CD4-positive, alpha-beta T cell (primary cell): ENCODE measurements around the gene RUFY3. TPM values are rescaled to one million over a fixed set of nuclear protein-coding genes. Genes with fewer than 3 reads are reported as not detected.
"Not testable (repeated sequence)": the region's sequence is repeated elsewhere in the genome, so short reads cannot be mapped to it uniquely, and the experiment has no call there.

Source experiments
- ATAC-seq: fragments of 200-7000 bp; cut with Tn5 transposase; one replicate; pipeline ENCODE4 v1.10.0; 2022; ENCODE audit warnings: mild to moderate bottlenecking; ENCODE audit not compliant: poor library complexity
- CTCF ChIA-PET: fragments of 350-600 bp; sonication (Branson Sonifier 250); formaldehyde crosslinking; loops from one replicate; lab custom pipeline; 2021; ENCODE audit warnings: antibody characterized with exemption, inconsistent platforms; lab: Charles Lee
- POLR2A ChIA-PET: fragments of 350-600 bp; sonication (Branson Sonifier 250); formaldehyde crosslinking; loops from one replicate; lab custom pipeline; 2021; ENCODE audit warnings: antibody characterized with exemption, inconsistent platforms; lab: Charles Lee
- DNase-seq, 14 experiments: peaks; one replicate each; pipeline ENCODE4 v3.0.0-alpha.2; 2013 to 2020; ENCODE audit warnings: mixed read lengths in 2 of 14
- H3K27ac ChIP-seq, 2 donors: one replicate each; pipeline versions ENCODE4 v1.5.1 to v1.7.0; 2013; ENCODE audit warnings: low read length in 2 of 2, low read depth in 1 of 2, mild to moderate bottlenecking in 1 of 2
- H3K27me3 ChIP-seq, 2 experiments: 1 replicate in 1 of 2; 2 replicates in 1 of 2; pipeline versions ENCODE4 v1.6.1 to v1.7.0; 2013; ENCODE audit warnings: low read length in 2 of 2, control low read depth in 1 of 2, mild to moderate bottlenecking in 1 of 2, moderate library complexity in 1 of 2; ENCODE audit not compliant: insufficient read depth in 2 of 2, control insufficient read depth in 1 of 2
- H3K36me3 ChIP-seq: one replicate; pipeline ENCODE4 v1.6.1; 2013; ENCODE audit warnings: low read length, control low read depth; ENCODE audit not compliant: insufficient read depth
- H3K4me1 ChIP-seq: one replicate; pipeline ENCODE4 v1.6.1; 2013; ENCODE audit warnings: low read length, control low read depth; ENCODE audit not compliant: insufficient read depth
- H3K4me3 ChIP-seq: one replicate; pipeline ENCODE4 v1.5.1; 2013; ENCODE audit warnings: mild to moderate bottlenecking, low read length, moderate library complexity
- H3K9me3 ChIP-seq, 2 experiments: 1 replicate in 1 of 2; 2 replicates in 1 of 2; pipeline versions ENCODE4 v1.6.1 to v1.7.0; 2013; ENCODE audit warnings: low read length in 2 of 2, mild to moderate bottlenecking in 2 of 2, control low read depth in 1 of 2, moderate library complexity in 1 of 2; ENCODE audit not compliant: control insufficient read depth in 1 of 2, insufficient read depth in 1 of 2
- H3K27ac Mint-ChIP-seq: one replicate; pipeline ENCODE4 v1.8.0; 2020; ENCODE audit warnings: mixed read lengths
- H3K27me3 Mint-ChIP-seq: one replicate; pipeline ENCODE4 v1.8.0; 2021; ENCODE audit warnings: mixed read lengths
- H3K36me3 Mint-ChIP-seq: one replicate; pipeline ENCODE4 v1.8.0; 2021; ENCODE audit warnings: low read depth, mixed read lengths
- H3K4me1 Mint-ChIP-seq: one replicate; pipeline ENCODE4 v1.8.0; 2021; ENCODE audit warnings: low read depth, mixed read lengths
- H3K4me3 Mint-ChIP-seq: one replicate; pipeline ENCODE4 v1.8.0; 2020; ENCODE audit warnings: mild to moderate bottlenecking, mixed read lengths
- H3K9me3 Mint-ChIP-seq: one replicate; pipeline ENCODE4 v1.8.0; 2020; ENCODE audit warnings: mixed read lengths
- CTCF ChIP-seq: fragments of 200-600 bp; IDR thresholded peaks from one replicate; pipeline ENCODE4 v1.8.0; 2022; ENCODE audit warnings: antibody characterized with exemption, mild to moderate bottlenecking
- intact Hi-C, 2 experiments: fragments of 100-400 bp; cut with DNase I in 1 of 2; cut with micrococcal nuclease in 1 of 2; formaldehyde crosslinking; loops; one replicate each; pipeline versions ENCODE4 v1.15.1 to v1.9.0; 2023 to 2025; cut with DNase I, micrococcal nuclease
- total RNA-seq, 174 experiments: library from RNA in 2 of 174; stranded (reverse) in 2 of 174; gene quantifications; one replicate each; pipeline ENCODE4 v1.2.3 and lab custom pipeline; 2021 to 2026

RUFY3 gene
- total RNA-seq, 2 experiments from 2014 or later, result 18.0 to 18.1 TPM

GRCh38 chr4:70725633-70726032, 3.9 kb downstream of the RUFY3 start:
- POLR2A ChIA-PET, result interaction anchor here (2.2 to 4.7 kb wide), 2 partner anchors 9 to 20 kb away, joined by 8 to 28 read pairs; no protein-coding TSS in a partner anchor

GRCh38 chr4:70726515-70726914, 4.8 kb downstream of the RUFY3 start:
- H3K9me3 Mint-ChIP-seq, H3K36me3 ChIP-seq, H3K27ac ChIP-seq, H3K4me3 ChIP-seq, H3K36me3 Mint-ChIP-seq, H3K27ac Mint-ChIP-seq, ATAC-seq, DNase-seq, intact Hi-C loops, H3K27me3 Mint-ChIP-seq, POLR2A ChIA-PET, H3K9me3 ChIP-seq, H3K4me3 Mint-ChIP-seq, H3K27me3 ChIP-seq: not testable (repeated sequence)
- peaks cover 11% of the 10 kb centered on the region for H3K4me1 ChIP-seq
- H3K4me1 Mint-ChIP-seq, result peaks cover 15% of the 10 kb centered on the region
- CTCF ChIA-PET, result interaction anchor here (1.6 kb wide), 1 partner anchor 22 kb away, joined by 3 read pairs; no protein-coding TSS in a partner anchor

More at GRCh38 chr4:70725633-70726032, 3.9 kb downstream of the RUFY3 start:
- no peak overlapping the region for H3K4me3 ChIP-seq
- Mint-ChIP-seq H3K4me3 (no peak overlapping the region), H3K27me3 (no peaks in the 10 kb centered on the region), H3K9me3 (no peaks in the 10 kb centered on the region), H3K27ac (no peak overlapping the region), H3K4me1 (peaks cover 17% of the 10 kb centered on the region), H3K36me3 (no peaks in the 10 kb centered on the region)
- DNase-seq, result no peak
- no peak for TF ChIP-seq CTCF
- H3K9me3 ChIP-seq, result no peaks in the 10 kb centered on the region
- no peak for ATAC-seq
- CTCF ChIA-PET, result interaction anchor here (1.6 kb wide), 1 partner anchor 21 kb away, joined by 3 read pairs; no protein-coding TSS in a partner anchor
- intact Hi-C loops, result no loop called here
- H3K4me1 ChIP-seq, result peaks cover 11% of the 10 kb centered on the region
- no peak overlapping the region for H3K27ac ChIP-seq
- no peaks in the 10 kb centered on the region for H3K27me3 ChIP-seq
- H3K36me3 ChIP-seq, result no peaks in the 10 kb centered on the region

GRCh38 chr4:70728091-70728490, 6.3 kb downstream of the RUFY3 start:
- POLR2A ChIA-PET, result interaction anchor here (1.0 to 1.3 kb wide), 2 partner anchors 22 to 111 kb away, joined by 3 read pairs; no protein-coding TSS in a partner anchor

GRCh38 chr4:70732878-70733277, 11.1 kb downstream of the RUFY3 start:
- intact Hi-C loops, result loop anchor here in 1 of 2 experiments (5.0 kb wide), 1 partner anchor 41 kb away; no protein-coding TSS in a partner anchor
- DNase-seq, H3K36me3 ChIP-seq, H3K4me3 Mint-ChIP-seq, H3K27me3 Mint-ChIP-seq, CTCF ChIA-PET, H3K9me3 Mint-ChIP-seq, H3K4me3 ChIP-seq, ATAC-seq, H3K27ac ChIP-seq, H3K9me3 ChIP-seq, H3K27me3 ChIP-seq, H3K36me3 Mint-ChIP-seq: not testable (repeated sequence)
- Mint-ChIP-seq H3K4me1 (peaks cover 57% of the 10 kb centered on the region), H3K27ac (peak overlapping the region; percentile 80)
- peaks cover 33% of the 10 kb centered on the region for H3K4me1 ChIP-seq
- POLR2A ChIA-PET, result interaction anchor here (3.4 kb wide), 1 partner anchor 28 kb away, joined by 127 read pairs; no protein-coding TSS in a partner anchor

More at GRCh38 chr4:70728091-70728490, 6.3 kb downstream of the RUFY3 start:
- Mint-ChIP-seq H3K9me3 (no peaks in the 10 kb centered on the region), H3K4me1 (peaks cover 14% of the 10 kb centered on the region), H3K27ac (no peak overlapping the region), H3K27me3 (no peaks in the 10 kb centered on the region), H3K4me3 (no peak overlapping the region), H3K36me3 (no peaks in the 10 kb centered on the region)
- H3K27me3 ChIP-seq, result no peaks in the 10 kb centered on the region
- ATAC-seq (no peak), DNase-seq (no peak)
- H3K36me3 ChIP-seq, result no peaks in the 10 kb centered on the region
- H3K27ac ChIP-seq, result no peak overlapping the region
- H3K9me3 ChIP-seq, result no peaks in the 10 kb centered on the region
- intact Hi-C loops, result no loop called here
- no peaks in the 10 kb centered on the region for H3K4me1 ChIP-seq
- TF ChIP-seq CTCF, result no peak
- CTCF ChIA-PET, result no interaction called here
- no peak overlapping the region for H3K4me3 ChIP-seq
